ENCODE measurements around the gene DNAJA3. TPM values are rescaled to one million over a fixed set of nuclear protein-coding genes. Genes with fewer than 3 reads are reported as not detected.
A peak's percentile ranks its signal among the peaks of the same experiment; 100 is the strongest.

Gene DNAJA3
- total RNA-seq, 1 donor from 2014 or later, result 36.1 TPM

GRCh38 chr16:4500272-4500671 is 74.6 kb downstream of the DNAJA3 start:
- peaks cover 29% of the 10 kb centered on the region for H3K4me1 ChIP-seq
- intact Hi-C loops (cut with DNase I), result no loop called here
- H3K4me3 ChIP-seq, result no peak overlapping the region
- TF ChIP-seq, protein P1, sequence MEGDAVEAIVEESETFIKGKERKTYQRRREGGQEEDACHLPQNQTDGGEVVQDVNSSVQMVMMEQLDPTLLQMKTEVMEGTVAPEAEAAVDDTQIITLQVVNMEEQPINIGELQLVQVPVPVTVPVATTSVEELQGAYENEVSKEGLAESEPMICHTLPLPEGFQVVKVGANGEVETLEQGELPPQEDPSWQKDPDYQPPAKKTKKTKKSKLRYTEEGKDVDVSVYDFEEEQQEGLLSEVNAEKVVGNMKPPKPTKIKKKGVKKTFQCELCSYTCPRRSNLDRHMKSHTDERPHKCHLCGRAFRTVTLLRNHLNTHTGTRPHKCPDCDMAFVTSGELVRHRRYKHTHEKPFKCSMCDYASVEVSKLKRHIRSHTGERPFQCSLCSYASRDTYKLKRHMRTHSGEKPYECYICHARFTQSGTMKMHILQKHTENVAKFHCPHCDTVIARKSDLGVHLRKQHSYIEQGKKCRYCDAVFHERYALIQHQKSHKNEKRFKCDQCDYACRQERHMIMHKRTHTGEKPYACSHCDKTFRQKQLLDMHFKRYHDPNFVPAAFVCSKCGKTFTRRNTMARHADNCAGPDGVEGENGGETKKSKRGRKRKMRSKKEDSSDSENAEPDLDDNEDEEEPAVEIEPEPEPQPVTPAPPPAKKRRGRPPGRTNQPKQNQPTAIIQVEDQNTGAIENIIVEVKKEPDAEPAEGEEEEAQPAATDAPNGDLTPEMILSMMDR (IDR thresholded peaks at IDR 0.05), result no peak
- no peaks in the 10 kb centered on the region for H3K9me3 ChIP-seq
- H3K27ac ChIP-seq, result peak overlapping the region; percentile 38
- DNase-seq, result no peak
- peaks cover 17% of the 10 kb centered on the region for H3K36me3 ChIP-seq
- peak; percentile 77 for ATAC-seq
- no peaks in the 10 kb centered on the region for H3K27me3 ChIP-seq

DNA sequence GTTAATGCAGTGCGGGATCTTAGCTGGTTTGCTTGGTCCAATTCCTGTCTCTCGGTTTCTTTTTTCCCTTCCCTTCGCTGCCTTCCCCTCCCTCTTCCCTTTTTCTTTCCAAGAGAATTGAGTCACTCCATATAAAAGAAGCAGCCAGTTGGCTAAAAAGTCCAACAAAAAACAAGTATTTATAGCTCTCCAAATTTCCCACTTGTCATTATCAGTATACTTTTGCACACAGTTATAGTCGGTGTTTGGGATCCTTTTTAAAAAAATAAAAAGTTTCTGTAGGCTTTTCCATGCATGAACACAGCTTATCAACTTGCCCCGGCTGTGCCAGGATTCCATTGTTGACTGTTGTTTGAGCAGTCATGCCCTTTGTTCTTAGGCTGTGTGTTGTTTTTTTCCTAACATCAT is 75.4 kb downstream of the DNAJA3 start:
- H3K27me3 ChIP-seq, result no peaks in the 10 kb centered on the region
- H3K9me3 ChIP-seq, result no peaks in the 10 kb centered on the region
- intact Hi-C loops (cut with DNase I), result no loop called here
- peaks cover 35% of the 10 kb centered on the region for H3K4me1 ChIP-seq
- DNase-seq (no peak), ATAC-seq (no peak)
- H3K4me3 ChIP-seq, result no peak overlapping the region
- TF ChIP-seq, protein P1 (IDR thresholded peaks at IDR 0.05), result no peak
- peak overlapping the region; percentile 1 for H3K27ac ChIP-seq
- peaks cover 24% of the 10 kb centered on the region for H3K36me3 ChIP-seq

GRCh38 chr16:4505356-4506147 is 79.9 kb downstream of the DNAJA3 start:
- peaks cover 31% of the 10 kb centered on the region for H3K4me1 ChIP-seq
- no peaks in the 10 kb centered on the region for H3K9me3 ChIP-seq
- peaks cover 48% of the 10 kb centered on the region for H3K36me3 ChIP-seq
- ATAC-seq (peak; percentile 77), DNase-seq (no peak)
- H3K27me3 ChIP-seq, result no peaks in the 10 kb centered on the region
- peak overlapping the region; percentile 20 for H3K27ac ChIP-seq
- intact Hi-C loops (cut with DNase I), result loop anchor here (5.0 kb wide), 1 partner anchor 42 kb away; no protein-coding TSS in a partner anchor
- TF ChIP-seq, protein P1 (IDR thresholded peaks at IDR 0.05), result no peak
- no peak overlapping the region for H3K4me3 ChIP-seq

Other genes with a start within 250 kb of the DNAJA3 start
- 0.64 TPM for gene SRL, start 183.8 kb upstream of the DNAJA3 start, total RNA-seq
- gene TFAP4, start 152.8 kb upstream of the DNAJA3 start, total RNA-seq, result 9.6 TPM
- gene GLIS2, start 109.8 kb upstream of the DNAJA3 start, total RNA-seq, result 34.1 TPM
- gene PAM16, start 74.5 kb upstream of the DNAJA3 start, total RNA-seq, result 41.2 TPM
- 20.3 TPM for gene VASN, start 54.0 kb upstream of the DNAJA3 start, total RNA-seq
- gene CORO7, start 9.3 kb upstream of the DNAJA3 start, total RNA-seq, result 52.4 TPM
- gene NMRAL1, start 48.8 kb downstream of the DNAJA3 start, total RNA-seq, result 39.0 TPM
- 53.0 TPM for gene HMOX2, start 50.5 kb downstream of the DNAJA3 start, total RNA-seq
- gene CDIP1, start 112.9 kb downstream of the DNAJA3 start, total RNA-seq, result 23.8 TPM
- gene C16orf96, start 130.5 kb downstream of the DNAJA3 start, total RNA-seq, result 0.32 TPM
- 35.5 TPM for gene UBALD1, start 189.0 kb downstream of the DNAJA3 start, total RNA-seq
- 81.3 TPM for gene MGRN1, start 199.0 kb downstream of the DNAJA3 start, total RNA-seq

Measured in upper lobe of right lung (tissue), 1 donor.